ENCODE results near the gene HESX1.

GRCh38 chr3:57227930-57228751, 28.4 kb upstream of the HESX1 start:
- TF ChIP-seq POLR2A (IDR thresholded peaks at IDR 0.05) = no peak
- TF ChIP-seq, protein P1, sequence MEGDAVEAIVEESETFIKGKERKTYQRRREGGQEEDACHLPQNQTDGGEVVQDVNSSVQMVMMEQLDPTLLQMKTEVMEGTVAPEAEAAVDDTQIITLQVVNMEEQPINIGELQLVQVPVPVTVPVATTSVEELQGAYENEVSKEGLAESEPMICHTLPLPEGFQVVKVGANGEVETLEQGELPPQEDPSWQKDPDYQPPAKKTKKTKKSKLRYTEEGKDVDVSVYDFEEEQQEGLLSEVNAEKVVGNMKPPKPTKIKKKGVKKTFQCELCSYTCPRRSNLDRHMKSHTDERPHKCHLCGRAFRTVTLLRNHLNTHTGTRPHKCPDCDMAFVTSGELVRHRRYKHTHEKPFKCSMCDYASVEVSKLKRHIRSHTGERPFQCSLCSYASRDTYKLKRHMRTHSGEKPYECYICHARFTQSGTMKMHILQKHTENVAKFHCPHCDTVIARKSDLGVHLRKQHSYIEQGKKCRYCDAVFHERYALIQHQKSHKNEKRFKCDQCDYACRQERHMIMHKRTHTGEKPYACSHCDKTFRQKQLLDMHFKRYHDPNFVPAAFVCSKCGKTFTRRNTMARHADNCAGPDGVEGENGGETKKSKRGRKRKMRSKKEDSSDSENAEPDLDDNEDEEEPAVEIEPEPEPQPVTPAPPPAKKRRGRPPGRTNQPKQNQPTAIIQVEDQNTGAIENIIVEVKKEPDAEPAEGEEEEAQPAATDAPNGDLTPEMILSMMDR (IDR thresholded peaks at IDR 0.05) = no peak

Measured in uterus (tissue), 2 donors.